Astrocyte (in vitro differentiated cells and primary cell): Measurements from ENCODE around the gene SLIT3.

Experiments used
- EZH2 ChIP-seq: IDR thresholded peaks from 2 replicates; pipeline ENCODE4 v1.6.1; 2012; ENCODE audit warnings: mild to moderate bottlenecking, low read length, inconsistent platforms; ENCODE audit not compliant: insufficient read depth
- TF ChIP-seq, protein P1 (sequence below): IDR thresholded peaks from 2 replicates; pipeline ENCODE4 v1.5.1; 2011; ENCODE audit warnings: low read depth, mild to moderate bottlenecking, inconsistent platforms, low read length, moderate library complexity; ENCODE audit not compliant: insufficient read depth

DNA sequence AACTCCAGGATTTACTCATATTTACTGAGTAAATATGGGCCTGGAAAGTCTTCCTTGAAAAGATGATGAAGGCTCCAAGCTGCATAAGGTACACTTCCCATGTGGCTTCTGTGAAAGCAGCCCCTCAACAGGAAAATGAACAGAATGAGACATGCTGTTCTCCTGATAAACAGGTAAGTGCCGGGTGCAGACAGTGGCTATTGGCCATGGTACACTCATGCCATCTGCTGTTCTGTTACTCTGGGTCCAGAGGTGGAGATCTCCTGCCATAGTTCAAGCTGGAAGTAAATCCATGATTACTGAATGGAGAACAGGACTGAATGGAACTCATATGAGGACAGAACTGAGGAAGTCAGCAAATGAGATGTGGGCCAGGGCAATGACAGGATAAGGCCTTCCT, 103.6 kb downstream of the SLIT3 start:
- TF ChIP-seq, protein P1, sequence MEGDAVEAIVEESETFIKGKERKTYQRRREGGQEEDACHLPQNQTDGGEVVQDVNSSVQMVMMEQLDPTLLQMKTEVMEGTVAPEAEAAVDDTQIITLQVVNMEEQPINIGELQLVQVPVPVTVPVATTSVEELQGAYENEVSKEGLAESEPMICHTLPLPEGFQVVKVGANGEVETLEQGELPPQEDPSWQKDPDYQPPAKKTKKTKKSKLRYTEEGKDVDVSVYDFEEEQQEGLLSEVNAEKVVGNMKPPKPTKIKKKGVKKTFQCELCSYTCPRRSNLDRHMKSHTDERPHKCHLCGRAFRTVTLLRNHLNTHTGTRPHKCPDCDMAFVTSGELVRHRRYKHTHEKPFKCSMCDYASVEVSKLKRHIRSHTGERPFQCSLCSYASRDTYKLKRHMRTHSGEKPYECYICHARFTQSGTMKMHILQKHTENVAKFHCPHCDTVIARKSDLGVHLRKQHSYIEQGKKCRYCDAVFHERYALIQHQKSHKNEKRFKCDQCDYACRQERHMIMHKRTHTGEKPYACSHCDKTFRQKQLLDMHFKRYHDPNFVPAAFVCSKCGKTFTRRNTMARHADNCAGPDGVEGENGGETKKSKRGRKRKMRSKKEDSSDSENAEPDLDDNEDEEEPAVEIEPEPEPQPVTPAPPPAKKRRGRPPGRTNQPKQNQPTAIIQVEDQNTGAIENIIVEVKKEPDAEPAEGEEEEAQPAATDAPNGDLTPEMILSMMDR = no peak
- TF ChIP-seq EZH2 = no peak
